Kidney epithelial cell (primary cell): Measurements from ENCODE around the gene PCDHGA1. TPM values are rescaled to one million over a fixed set of nuclear protein-coding genes. Genes with fewer than 3 reads are reported as not detected.
A peak's percentile ranks its signal among the peaks of the same experiment; 100 is the strongest.
"Not testable (repeated sequence)": the region's sequence is repeated elsewhere in the genome, so short reads cannot be mapped to it uniquely, and the experiment has no call there.

Experiments used
- DNase-seq: peaks from one replicate; pipeline ENCODE4 v3.0.0-alpha.2; 2010; ENCODE audit warnings: low read depth
- H3K27me3 ChIP-seq: 2 replicates; pipeline ENCODE4 v1.6.0; 2011; ENCODE audit warnings: low read length; ENCODE audit not compliant: control insufficient read depth, insufficient read depth
- H3K36me3 ChIP-seq: 2 replicates; pipeline ENCODE4 v1.5.1; 2011; ENCODE audit warnings: low read length; ENCODE audit not compliant: control insufficient read depth, insufficient read depth
- H3K4me3 ChIP-seq: 2 replicates; pipeline ENCODE4 v1.5.1; 2011; ENCODE audit warnings: low read depth, mild to moderate bottlenecking, control low read depth, low read length
- total RNA-seq: library from RNA; depleted of rRNA; stranded (reverse); fragments of >200 nt; gene quantifications from 2 replicates; pipeline ENCODE4 v1.2.3, GENCODE V29; 2015
- TF ChIP-seq, protein P1 (sequence below): IDR thresholded peaks from 2 replicates; pipeline ENCODE4 v1.5.1; 2011; ENCODE audit warnings: mild to moderate bottlenecking, moderate library complexity, low read length, control low read depth, inconsistent platforms; ENCODE audit not compliant: insufficient read depth, poor library complexity, severe bottlenecking

Gene PCDHGA1
- total RNA-seq, 1 donor from 2014 or later = 0.67 TPM

DNA sequence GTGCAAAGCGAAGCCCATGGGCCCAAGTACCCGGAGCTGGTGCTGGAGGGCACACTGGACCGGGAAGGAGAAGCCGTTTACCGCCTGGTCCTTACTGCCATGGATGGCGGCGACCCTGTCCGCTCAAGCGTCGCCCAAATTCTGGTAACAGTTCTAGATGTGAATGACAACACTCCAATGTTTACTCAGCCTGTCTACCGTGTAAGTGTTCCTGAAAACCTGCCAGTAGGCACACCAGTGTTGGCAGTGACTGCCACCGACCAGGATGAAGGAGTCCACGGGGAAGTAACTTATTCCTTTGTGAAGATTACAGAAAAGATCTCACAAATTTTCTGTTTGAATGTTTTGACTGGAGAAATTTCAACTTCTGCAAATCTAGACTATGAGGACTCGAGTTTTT is 44.3 kb downstream of the PCDHGA1 start:
- TF ChIP-seq, protein P1, sequence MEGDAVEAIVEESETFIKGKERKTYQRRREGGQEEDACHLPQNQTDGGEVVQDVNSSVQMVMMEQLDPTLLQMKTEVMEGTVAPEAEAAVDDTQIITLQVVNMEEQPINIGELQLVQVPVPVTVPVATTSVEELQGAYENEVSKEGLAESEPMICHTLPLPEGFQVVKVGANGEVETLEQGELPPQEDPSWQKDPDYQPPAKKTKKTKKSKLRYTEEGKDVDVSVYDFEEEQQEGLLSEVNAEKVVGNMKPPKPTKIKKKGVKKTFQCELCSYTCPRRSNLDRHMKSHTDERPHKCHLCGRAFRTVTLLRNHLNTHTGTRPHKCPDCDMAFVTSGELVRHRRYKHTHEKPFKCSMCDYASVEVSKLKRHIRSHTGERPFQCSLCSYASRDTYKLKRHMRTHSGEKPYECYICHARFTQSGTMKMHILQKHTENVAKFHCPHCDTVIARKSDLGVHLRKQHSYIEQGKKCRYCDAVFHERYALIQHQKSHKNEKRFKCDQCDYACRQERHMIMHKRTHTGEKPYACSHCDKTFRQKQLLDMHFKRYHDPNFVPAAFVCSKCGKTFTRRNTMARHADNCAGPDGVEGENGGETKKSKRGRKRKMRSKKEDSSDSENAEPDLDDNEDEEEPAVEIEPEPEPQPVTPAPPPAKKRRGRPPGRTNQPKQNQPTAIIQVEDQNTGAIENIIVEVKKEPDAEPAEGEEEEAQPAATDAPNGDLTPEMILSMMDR = no peak
- Histone ChIP-seq H3K4me3 (no peak overlapping the region), H3K36me3 (no peaks in the 10 kb centered on the region), H3K27me3 (peaks cover 21% of the 10 kb centered on the region)
- no peak for DNase-seq

DNA sequence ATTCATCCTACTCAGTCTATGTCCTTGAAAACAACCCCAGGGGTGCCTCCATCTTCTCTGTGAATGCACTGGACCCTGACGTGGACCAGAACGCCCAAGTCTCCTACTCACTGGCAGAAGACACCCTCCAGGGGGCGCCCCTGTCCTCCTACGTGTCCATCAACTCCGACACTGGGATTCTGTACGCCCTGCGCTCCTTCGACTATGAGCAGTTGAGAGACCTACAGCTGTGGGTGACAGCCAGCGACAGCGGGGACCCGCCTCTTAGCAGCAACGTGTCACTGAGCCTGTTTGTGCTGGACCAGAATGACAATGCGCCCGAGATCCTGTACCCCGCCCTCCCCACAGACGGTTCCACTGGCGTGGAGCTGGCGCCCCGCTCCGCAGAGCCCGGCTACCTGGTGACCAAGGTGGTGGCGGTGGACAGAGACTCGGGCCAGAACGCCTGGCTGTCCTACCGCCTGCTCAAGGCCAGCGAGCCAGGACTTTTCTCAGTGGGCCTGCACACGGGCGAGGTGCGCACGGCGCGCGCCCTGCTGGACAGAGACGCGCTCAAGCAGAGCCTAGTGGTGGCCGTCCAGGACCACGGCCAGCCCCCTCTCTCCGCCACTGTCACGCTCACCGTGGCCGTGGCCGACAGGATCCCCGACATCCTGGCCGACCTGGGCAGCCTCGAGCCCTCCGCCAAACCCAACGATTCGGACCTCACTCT is 45.3 kb downstream of the PCDHGA1 start:
- H3K36me3 ChIP-seq, H3K4me3 ChIP-seq, DNase-seq: not testable (repeated sequence)
- H3K27me3 ChIP-seq = peaks cover 20% of the 10 kb centered on the region

DNA sequence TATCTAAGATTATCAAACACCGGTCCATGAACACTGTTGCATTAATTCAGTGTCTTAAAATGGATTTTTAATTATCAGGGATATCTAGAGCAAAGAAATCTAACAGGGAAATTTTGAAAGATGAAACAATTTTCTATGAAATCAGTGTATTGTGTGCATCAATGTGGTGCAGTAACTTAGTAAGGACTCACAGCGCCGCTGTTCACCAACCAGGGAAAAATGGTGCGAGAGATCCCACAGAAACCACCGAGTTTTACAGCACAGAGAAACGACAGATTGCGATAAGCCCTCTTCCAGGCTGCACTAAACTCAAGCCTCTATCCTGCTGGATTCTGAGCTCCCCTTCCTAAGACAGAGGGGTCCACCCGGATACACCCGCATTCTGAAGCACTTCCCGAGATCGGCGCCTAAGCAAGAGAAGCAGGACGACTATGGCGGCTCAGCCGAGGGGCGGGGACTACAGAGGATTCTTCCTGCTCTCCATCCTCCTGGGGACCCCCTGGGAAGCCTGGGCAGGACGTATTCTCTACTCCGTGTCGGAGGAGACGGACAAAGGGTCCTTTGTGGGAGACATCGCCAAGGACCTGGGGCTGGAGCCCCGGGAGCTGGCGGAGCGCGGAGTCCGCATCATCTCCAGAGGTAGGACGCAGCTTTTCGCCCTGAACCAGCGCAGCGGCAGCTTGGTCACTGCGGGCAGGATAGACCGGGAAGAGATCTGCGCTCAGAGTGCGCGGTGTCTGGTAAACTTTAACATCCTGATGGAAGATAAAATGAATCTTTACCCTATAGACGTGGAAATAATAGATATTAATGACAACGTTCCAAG is 52.4 kb downstream of the PCDHGA1 start, which contains the start of gene PCDHGA7:
Gene PCDHGA7, plus strand, starts transcription at position 274 of the 826 bp plus-strand sequence. Its CDS starts 158 bp downstream, at position 432.
- no peak for DNase-seq
- peak within 1 kb of the TSS; percentile 43 for H3K4me3 ChIP-seq

DNA sequence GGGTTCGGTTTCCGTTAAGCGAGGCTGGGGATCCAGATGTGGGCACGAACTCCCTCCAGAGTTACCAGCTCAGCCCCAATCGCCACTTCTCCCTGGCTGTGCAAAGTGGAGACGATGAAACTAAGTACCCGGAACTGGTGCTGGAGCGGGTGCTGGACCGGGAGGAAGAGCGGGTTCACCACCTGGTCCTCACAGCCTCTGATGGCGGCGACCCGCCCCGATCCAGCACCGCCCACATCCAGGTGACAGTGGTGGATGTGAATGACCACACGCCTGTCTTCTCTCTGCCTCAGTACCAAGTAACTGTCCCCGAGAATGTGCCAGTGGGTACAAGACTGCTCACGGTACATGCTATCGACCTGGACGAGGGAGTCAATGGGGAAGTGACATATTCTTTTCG is 53.0 kb downstream of the PCDHGA1 start:
- H3K27me3 ChIP-seq = peaks cover 9% of the 10 kb centered on the region
- DNase-seq = no peak
- H3K36me3 ChIP-seq = no peaks in the 10 kb centered on the region
- H3K4me3 ChIP-seq = no peak overlapping the region
- TF ChIP-seq, protein P1 = no peak

More for the DNA sequence above, 52.4 kb downstream of the PCDHGA1 start, which contains the start of gene PCDHGA7:
- Histone ChIP-seq H3K27me3 (peaks cover 9% of the 10 kb centered on the region), H3K36me3 (no peaks in the 10 kb centered on the region)
- TF ChIP-seq, protein P1 = peak; percentile 28

DNA sequence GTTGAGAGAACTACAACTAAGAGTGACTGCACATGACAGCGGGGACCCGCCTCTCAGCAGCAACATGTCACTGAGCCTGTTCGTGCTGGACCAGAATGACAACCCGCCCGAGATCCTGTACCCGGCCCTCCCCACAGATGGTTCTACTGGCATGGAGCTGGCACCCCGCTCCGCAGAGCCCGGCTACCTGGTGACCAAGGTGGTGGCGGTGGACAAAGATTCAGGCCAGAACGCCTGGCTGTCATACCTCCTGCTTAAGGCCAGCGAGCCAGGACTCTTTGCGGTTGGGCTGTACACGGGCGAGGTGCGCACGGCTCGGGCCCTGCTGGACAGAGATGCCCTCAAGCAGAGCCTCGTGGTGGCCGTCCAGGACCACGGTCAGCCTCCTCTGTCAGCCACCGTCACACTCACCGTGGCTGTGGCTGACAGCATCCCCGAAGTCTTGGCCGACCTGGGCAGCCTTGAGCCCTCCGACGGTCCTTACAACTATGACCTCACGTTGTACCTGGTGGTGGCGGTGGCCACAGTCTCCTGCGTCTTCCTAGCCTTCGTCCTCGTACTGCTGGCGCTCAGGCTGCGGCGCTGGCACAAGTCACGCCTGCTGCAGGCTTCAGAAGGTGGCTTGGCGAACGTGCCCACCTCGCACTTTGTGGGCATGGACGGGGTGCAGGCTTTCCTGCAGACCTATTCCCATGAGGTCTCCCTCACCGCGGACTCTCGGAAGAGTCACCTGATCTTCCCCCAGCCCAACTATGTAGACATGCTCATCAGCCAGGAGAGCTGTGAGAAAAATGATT is 54.4 kb downstream of the PCDHGA1 start:
- no peaks in the 10 kb centered on the region for H3K36me3 ChIP-seq
- TF ChIP-seq, protein P1 = no peak
- no peak for DNase-seq
- H3K4me3 ChIP-seq = no peak overlapping the region
- H3K27me3 ChIP-seq = peaks cover 16% of the 10 kb centered on the region
